Kidney (tissue), 14 donors: ENCODE measurements around the gene LPAR3. TPM values are rescaled to one million over a fixed set of nuclear protein-coding genes. Genes with fewer than 3 reads are reported as not detected.

ENCODE experiments used
- DNase-seq, 5 donors: peaks; one replicate each; pipeline ENCODE4 v3.0.0-alpha.2; 2013 to 2020
- FAIRE-seq: peaks from 2 replicates; lab custom pipeline; 2012; peaks lifted over from hg19 to GRCh38; lab: Jason Lieb, UNC
- H3K27ac ChIP-seq, 2 donors: one replicate each; pipeline ENCODE4 v1.7.0; 2013; ENCODE audit warnings: low read depth in 2 of 2, low read length in 2 of 2, inconsistent platforms in 1 of 2
- H3K27me3 ChIP-seq: one replicate; pipeline ENCODE4 v1.7.1; 2013; ENCODE audit warnings: low read length, inconsistent platforms; ENCODE audit not compliant: control insufficient read depth, insufficient read depth
- H3K36me3 ChIP-seq, 3 donors: one replicate each; pipeline versions ENCODE4 v1.7.0 to v1.7.1; 2013; ENCODE audit warnings: low read length in 3 of 3, control low read depth in 1 of 3, inconsistent platforms in 1 of 3; ENCODE audit not compliant: insufficient read depth in 3 of 3, control insufficient read depth in 2 of 3
- H3K4me1 ChIP-seq, 3 donors: one replicate each; pipeline versions ENCODE4 v1.7.0 to v1.7.1; 2013; ENCODE audit warnings: low read length in 3 of 3, inconsistent platforms in 1 of 3, low read depth in 1 of 3; ENCODE audit not compliant: control insufficient read depth in 2 of 3, insufficient read depth in 2 of 3
- H3K4me3 ChIP-seq, 3 donors: one replicate each; pipeline versions ENCODE4 v1.7.0 to v1.8.1; 2013; ENCODE audit warnings: low read length in 3 of 3, control low read depth in 1 of 3, inconsistent platforms in 1 of 3
- H3K9ac ChIP-seq, 3 donors: one replicate each; pipeline versions ENCODE4 v1.7.0 to v1.7.1; 2013; ENCODE audit warnings: low read length in 3 of 3, control low read depth in 1 of 3, inconsistent platforms in 1 of 3
- H3K9me3 ChIP-seq, 3 donors: one replicate each; pipeline versions ENCODE4 v1.7.0 to v1.7.1; 2013; ENCODE audit warnings: low read length in 3 of 3, control low read depth in 1 of 3, inconsistent platforms in 1 of 3; ENCODE audit not compliant: control insufficient read depth in 2 of 3, insufficient read depth in 1 of 3
- CTCF ChIP-seq: IDR thresholded peaks from 3 replicates; pipeline ENCODE4 v1.5.1; 2012; ENCODE audit warnings: mild to moderate bottlenecking, moderate library complexity, borderline replicate concordance; ENCODE audit not compliant: insufficient read depth; ENCODE audit errors: extremely low read depth
- intact Hi-C: fragments of 100-400 bp; cut with DNase I; formaldehyde crosslinking; loops from one replicate; pipeline ENCODE4 v1.11.1; 2022
- polyA plus RNA-seq: library from polyadenylated mRNA; stranded (reverse); fragments of 350-450 nt; fragmentation: Illumina TruSeq; extraction: RNeasy Lipid Tissue Mini Kit (QIAGEN cat#74804); gene quantifications from one replicate; pipeline ENCODE4 v1.2.3, GENCODE V29; 2014; ENCODE audit warnings: low read depth, low replicate concordance; ENCODE audit not compliant: insufficient read depth
- total RNA-seq: library from RNA; stranded (reverse); fragmentation: NEBNext Ultra II Directional; extraction: Animal tissue kit (Norgen Biotek cat#: 25700); gene quantifications from one replicate; pipeline ENCODE4 v1.2.1, GENCODE V29; 2021
- donor health status: control.
- donor health status: control.
- donor health status: control.
- donor health status: control.
- donor health status: control.
- donor health status: DM: yes; HTN: yes; CAD: no.
- donor health status: Normal renal cell carcinoma (clear cell type).

LPAR3 gene
- total and polyA plus RNA-seq, 2 donors from 2014 or later = 0.22 TPM; not detected in 1

GRCh38 chr1:84918726-84919336, 25.8 kb upstream of the LPAR3 start:
- no peak for FAIRE-seq
- Histone ChIP-seq H3K27ac (no peak overlapping the region), H3K27me3 (no peaks in the 10 kb centered on the region), H3K4me1 (peaks cover 0 to 2% (median 0%) of the 10 kb centered on the region in 3 donors), H3K36me3 (no peaks in the 10 kb centered on the region), H3K9me3 (no peaks in the 10 kb centered on the region), H3K4me3 (no peak overlapping the region), H3K9ac (no peak overlapping the region)
- intact Hi-C loops = no loop called here
- no peak for TF ChIP-seq CTCF
- peak in 3 of 5 donors; percentile 52 to 70 (median 67) for DNase-seq

GRCh38 chr1:84916897-84917296, 23.9 kb upstream of the LPAR3 start:
- no peak overlapping the region for H3K9ac ChIP-seq
- H3K4me1 ChIP-seq = peaks cover 0 to 2% (median 0%) of the 10 kb centered on the region in 3 donors
- no peaks in the 10 kb centered on the region for H3K27me3 ChIP-seq
- H3K4me3 ChIP-seq = no peak overlapping the region
- no peaks in the 10 kb centered on the region for H3K9me3 ChIP-seq
- no peak for TF ChIP-seq CTCF
- no peak for FAIRE-seq
- intact Hi-C loops = no loop called here
- DNase-seq = no peak
- no peaks in the 10 kb centered on the region for H3K36me3 ChIP-seq
- no peak overlapping the region for H3K27ac ChIP-seq

- TF ChIP-seq CTCF = no peak
- FAIRE-seq (no peak), DNase-seq (peak in 3 of 5 donors; percentile 25 to 76 (median 73))
- Histone ChIP-seq H3K27ac (no peak overlapping the region), H3K36me3 (no peaks in the 10 kb centered on the region), H3K27me3 (no peaks in the 10 kb centered on the region), H3K4me1 (no peaks in the 10 kb centered on the region), H3K9ac (no peak overlapping the region), H3K4me3 (no peak overlapping the region), H3K9me3 (no peaks in the 10 kb centered on the region)
- intact Hi-C loops = no loop called here
These were observed 20.5 kb upstream of the LPAR3 start for GRCh38 chr1:84913555-84913892.
